Activated B cell treated with CpG ODN at 0.5 μM for 24 hours (primary cell): ENCODE results near the gene HDAC4. TPM values are rescaled to one million over a fixed set of nuclear protein-coding genes. Genes with fewer than 3 reads are reported as not detected.

Experiments
- ATAC-seq: fragments of 200-7000 bp; cut with Tn5 transposase; one replicate; pipeline ENCODE4 v1.10.0; 2021; ENCODE audit warnings: low read depth, mild to moderate bottlenecking, moderate library complexity
- CTCF ChIA-PET: fragments of 350-600 bp; sonication (Branson Sonifier 250); formaldehyde crosslinking; loops from one replicate; lab custom pipeline; 2021; ENCODE audit warnings: antibody characterized with exemption; lab: Charles Lee
- POLR2A ChIA-PET: fragments of 350-600 bp; sonication (Branson Sonifier 250); formaldehyde crosslinking; loops from one replicate; lab custom pipeline; 2021; ENCODE audit warnings: antibody characterized with exemption; lab: Charles Lee
- DNase-seq: peaks from one replicate; pipeline ENCODE4 v3.0.0; 2022
- H3K27ac Mint-ChIP-seq: one replicate; pipeline ENCODE4 v1.8.0; 2020; ENCODE audit warnings: mixed read lengths
- H3K27me3 Mint-ChIP-seq: one replicate; pipeline ENCODE4 v1.8.0; 2021; ENCODE audit warnings: mixed read lengths
- H3K36me3 Mint-ChIP-seq: one replicate; pipeline ENCODE4 v1.8.0; 2021; ENCODE audit warnings: low read depth, mixed read lengths
- H3K4me1 Mint-ChIP-seq: one replicate; pipeline ENCODE4 v1.8.0; 2021; ENCODE audit warnings: mixed read lengths
- H3K4me3 Mint-ChIP-seq: one replicate; pipeline ENCODE4 v1.8.0; 2020; ENCODE audit warnings: mild to moderate bottlenecking, mixed read lengths
- H3K9me3 Mint-ChIP-seq: one replicate; pipeline ENCODE4 v1.8.0; 2020; ENCODE audit warnings: mixed read lengths
- intact Hi-C: fragments of 100-400 bp; cut with micrococcal nuclease; formaldehyde crosslinking; loops from one replicate; pipeline ENCODE4 v1.15.1; 2024
- total RNA-seq: library from RNA; stranded (reverse); gene quantifications from 2 replicates; pipeline ENCODE4 v1.2.3, GENCODE V29; 2022
- TF ChIP-seq, protein P1 (sequence below): fragments of 200-600 bp; IDR thresholded peaks from one replicate; pipeline ENCODE4 v1.8.0; 2022; ENCODE audit warnings: antibody characterized with exemption, mild to moderate bottlenecking

HDAC4 gene
- total RNA-seq, 1 donor from 2014 or later, result 31.9 TPM

DNA sequence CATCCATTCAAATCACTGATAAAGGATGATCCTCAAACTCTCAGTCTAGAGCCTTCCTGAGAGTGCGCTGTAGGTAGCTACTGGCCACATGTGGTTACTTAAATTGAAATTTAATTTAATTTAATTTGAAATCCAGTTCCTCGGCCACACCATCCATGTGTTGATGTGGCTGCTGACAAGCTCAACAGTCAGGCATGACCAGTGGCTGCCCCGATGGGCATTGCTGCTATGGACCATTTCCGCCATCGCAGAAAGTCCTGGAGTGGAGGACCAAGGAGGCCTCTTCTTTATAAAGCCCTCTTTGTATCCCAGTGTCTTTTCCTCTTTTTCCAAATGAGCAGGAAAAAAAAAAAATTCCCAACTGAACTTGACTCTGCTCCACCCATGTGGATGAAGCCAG is 100.6 kb downstream of the HDAC4 start:
- DNase-seq, result no peak
- TF ChIP-seq, protein P1, sequence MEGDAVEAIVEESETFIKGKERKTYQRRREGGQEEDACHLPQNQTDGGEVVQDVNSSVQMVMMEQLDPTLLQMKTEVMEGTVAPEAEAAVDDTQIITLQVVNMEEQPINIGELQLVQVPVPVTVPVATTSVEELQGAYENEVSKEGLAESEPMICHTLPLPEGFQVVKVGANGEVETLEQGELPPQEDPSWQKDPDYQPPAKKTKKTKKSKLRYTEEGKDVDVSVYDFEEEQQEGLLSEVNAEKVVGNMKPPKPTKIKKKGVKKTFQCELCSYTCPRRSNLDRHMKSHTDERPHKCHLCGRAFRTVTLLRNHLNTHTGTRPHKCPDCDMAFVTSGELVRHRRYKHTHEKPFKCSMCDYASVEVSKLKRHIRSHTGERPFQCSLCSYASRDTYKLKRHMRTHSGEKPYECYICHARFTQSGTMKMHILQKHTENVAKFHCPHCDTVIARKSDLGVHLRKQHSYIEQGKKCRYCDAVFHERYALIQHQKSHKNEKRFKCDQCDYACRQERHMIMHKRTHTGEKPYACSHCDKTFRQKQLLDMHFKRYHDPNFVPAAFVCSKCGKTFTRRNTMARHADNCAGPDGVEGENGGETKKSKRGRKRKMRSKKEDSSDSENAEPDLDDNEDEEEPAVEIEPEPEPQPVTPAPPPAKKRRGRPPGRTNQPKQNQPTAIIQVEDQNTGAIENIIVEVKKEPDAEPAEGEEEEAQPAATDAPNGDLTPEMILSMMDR, result no peak
- H3K27me3 Mint-ChIP-seq, result no peaks in the 10 kb centered on the region
- CTCF ChIA-PET, result interaction anchor here (1.0 kb wide), 1 partner anchor 33 kb away, joined by 3 read pairs; no protein-coding TSS in a partner anchor
- H3K36me3 Mint-ChIP-seq, result no peaks in the 10 kb centered on the region
- H3K27ac Mint-ChIP-seq, result no peak overlapping the region
- no peak overlapping the region for H3K4me3 Mint-ChIP-seq
- intact Hi-C loops, result loop anchor here (5.0 kb wide), 3 partner anchors 33 to 82 kb away; no protein-coding TSS in a partner anchor
- peaks cover 60% of the 10 kb centered on the region for H3K4me1 Mint-ChIP-seq
- POLR2A ChIA-PET, result interaction anchor here (0.6 kb wide), 1 partner anchor 225 kb away, joined by 3 read pairs; no protein-coding TSS in a partner anchor
- no peak for ATAC-seq
- no peaks in the 10 kb centered on the region for H3K9me3 Mint-ChIP-seq

DNA sequence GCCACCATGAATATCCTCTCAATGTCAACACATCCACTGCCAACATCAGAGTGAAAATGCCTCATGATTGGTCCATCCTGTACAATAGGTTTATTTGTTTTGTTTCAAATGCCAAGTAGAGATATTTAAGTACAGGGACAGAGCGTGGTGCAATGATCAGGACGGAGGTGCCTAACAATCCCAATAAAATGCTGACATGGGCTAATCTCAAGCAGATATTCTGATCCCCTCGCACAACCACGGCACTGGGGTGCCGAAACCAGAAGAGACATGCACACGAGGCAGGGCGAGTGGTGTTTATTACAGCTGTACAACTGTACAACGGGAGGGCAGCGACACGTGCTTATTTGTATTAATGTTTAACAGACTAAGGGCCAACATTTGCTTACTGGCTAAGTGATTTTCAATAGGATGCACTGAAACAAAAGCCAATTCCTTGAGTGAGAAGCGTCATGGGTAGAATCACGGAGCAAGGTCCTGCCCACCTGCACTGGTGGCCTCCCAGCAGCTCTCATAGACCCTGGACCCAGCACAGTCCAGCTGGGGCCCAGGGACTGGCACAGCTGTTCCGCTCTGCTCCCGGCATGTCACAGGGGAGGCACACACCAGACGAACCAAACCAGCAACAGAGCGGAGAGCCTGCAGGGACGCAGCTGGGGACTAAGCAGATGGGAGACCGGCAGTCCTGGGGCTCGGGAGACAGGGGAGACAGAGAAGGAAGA is 101.4 kb downstream of the HDAC4 start:
- POLR2A ChIA-PET, result interaction anchor here (0.6 kb wide), 1 partner anchor 226 kb away, joined by 3 read pairs; no protein-coding TSS in a partner anchor
- no peaks in the 10 kb centered on the region for H3K27me3 Mint-ChIP-seq
- peak; percentile 12 for DNase-seq
- no peak for ATAC-seq
- H3K4me1 Mint-ChIP-seq, result peaks cover 58% of the 10 kb centered on the region
- H3K27ac Mint-ChIP-seq, result no peak overlapping the region
- intact Hi-C loops, result no loop called here
- TF ChIP-seq, protein P1, result no peak
- H3K9me3 Mint-ChIP-seq, result no peaks in the 10 kb centered on the region
- no peaks in the 10 kb centered on the region for H3K36me3 Mint-ChIP-seq
- H3K4me3 Mint-ChIP-seq, result no peak overlapping the region
- CTCF ChIA-PET, result interaction anchor here (1.0 kb wide), 1 partner anchor 32 kb away, joined by 3 read pairs; no protein-coding TSS in a partner anchor

DNA sequence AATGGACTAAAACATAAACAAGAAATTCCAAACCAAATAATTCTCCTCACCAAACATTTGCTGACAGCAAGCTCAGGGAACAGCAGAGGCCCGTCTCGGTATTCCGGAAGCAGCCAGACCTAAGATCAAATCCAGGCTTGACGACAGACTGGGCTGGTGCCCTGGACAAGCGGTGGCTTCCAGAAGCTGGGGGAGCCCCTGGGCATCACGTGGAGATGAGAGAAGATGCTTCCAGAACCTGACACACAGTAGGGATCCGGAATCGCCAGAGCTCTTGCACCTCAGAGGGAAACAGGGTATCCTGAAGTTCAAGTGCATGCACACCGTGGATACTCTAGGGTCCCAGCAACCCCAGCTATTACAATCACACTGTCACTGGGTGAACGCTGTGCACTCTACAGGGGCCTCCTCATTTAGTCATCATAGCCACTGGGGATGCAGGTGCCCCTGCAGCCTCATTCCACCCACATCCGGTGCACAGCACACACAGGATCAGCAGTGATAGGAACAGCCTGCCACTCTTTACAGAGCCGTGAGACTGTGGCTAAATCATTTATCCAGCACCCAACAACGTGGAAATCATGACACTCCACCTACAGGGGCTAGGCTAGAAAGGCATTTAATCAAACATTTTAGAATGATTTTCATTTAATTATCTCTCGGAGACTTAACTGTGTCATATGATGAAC is 102.6 kb downstream of the HDAC4 start:
- Mint-ChIP-seq H3K36me3 (no peaks in the 10 kb centered on the region), H3K9me3 (no peaks in the 10 kb centered on the region), H3K27me3 (peaks cover 2% of the 10 kb centered on the region), H3K4me1 (peaks cover 56% of the 10 kb centered on the region), H3K27ac (no peak overlapping the region), H3K4me3 (no peak overlapping the region)
- TF ChIP-seq, protein P1, result no peak
- ATAC-seq (peak; percentile 12), DNase-seq (peak; percentile 12)
- ChIA-PET CTCF (no interaction called here), POLR2A (no interaction called here)
- intact Hi-C loops, result no loop called here

DNA sequence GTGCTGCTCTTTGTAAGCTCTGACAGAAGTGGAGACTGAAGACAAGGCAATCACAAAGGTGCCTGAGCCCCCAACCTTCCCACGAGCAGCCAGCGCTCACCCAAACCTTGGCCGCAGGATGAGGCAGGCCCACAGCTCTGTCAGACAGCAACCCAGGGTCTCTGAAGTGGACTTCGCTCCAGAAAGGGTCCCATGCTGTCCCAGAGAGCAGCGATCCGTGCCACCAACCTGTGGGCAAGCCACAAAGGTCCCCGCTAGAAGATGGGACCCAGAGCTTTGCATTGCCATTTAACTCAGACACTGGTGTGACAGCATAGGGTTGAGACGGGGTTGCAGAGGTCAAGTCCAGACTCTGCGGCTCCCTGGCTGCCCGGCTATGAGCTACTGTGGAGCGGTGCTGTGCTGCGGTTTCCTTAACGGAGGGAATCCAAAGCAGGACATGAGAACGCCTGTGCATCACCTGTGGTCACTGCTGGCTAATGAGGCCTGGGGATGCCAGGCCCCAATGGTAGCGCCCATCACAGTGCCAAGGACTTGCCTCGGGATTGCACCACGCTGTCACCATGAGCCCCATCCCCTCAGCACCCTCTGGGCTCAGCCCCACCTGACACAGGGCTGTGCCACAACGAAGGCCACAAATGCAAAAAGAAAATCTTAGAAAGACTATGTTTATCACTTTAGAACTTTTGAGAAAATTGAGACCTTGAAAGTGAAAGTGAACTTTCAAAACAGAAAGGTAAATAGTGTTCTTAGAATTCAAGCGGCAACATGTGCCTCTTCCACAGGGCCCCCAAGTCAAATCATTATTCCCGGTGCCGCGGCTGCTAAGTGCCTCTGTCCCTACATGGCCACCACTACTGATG is 103.4 kb downstream of the HDAC4 start:
- no peaks in the 10 kb centered on the region for H3K9me3 Mint-ChIP-seq
- ChIA-PET POLR2A (no interaction called here), CTCF (no interaction called here)
- no peaks in the 10 kb centered on the region for H3K36me3 Mint-ChIP-seq
- peaks cover 4% of the 10 kb centered on the region for H3K27me3 Mint-ChIP-seq
- no peak for DNase-seq
- H3K27ac Mint-ChIP-seq, result no peak overlapping the region
- intact Hi-C loops, result no loop called here
- ATAC-seq, result no peak
- H3K4me3 Mint-ChIP-seq, result no peak overlapping the region
- peaks cover 56% of the 10 kb centered on the region for H3K4me1 Mint-ChIP-seq
- TF ChIP-seq, protein P1, result no peak
